ENCODE measurements around the gene SERGEF.

The SERGEF gene

DNA sequence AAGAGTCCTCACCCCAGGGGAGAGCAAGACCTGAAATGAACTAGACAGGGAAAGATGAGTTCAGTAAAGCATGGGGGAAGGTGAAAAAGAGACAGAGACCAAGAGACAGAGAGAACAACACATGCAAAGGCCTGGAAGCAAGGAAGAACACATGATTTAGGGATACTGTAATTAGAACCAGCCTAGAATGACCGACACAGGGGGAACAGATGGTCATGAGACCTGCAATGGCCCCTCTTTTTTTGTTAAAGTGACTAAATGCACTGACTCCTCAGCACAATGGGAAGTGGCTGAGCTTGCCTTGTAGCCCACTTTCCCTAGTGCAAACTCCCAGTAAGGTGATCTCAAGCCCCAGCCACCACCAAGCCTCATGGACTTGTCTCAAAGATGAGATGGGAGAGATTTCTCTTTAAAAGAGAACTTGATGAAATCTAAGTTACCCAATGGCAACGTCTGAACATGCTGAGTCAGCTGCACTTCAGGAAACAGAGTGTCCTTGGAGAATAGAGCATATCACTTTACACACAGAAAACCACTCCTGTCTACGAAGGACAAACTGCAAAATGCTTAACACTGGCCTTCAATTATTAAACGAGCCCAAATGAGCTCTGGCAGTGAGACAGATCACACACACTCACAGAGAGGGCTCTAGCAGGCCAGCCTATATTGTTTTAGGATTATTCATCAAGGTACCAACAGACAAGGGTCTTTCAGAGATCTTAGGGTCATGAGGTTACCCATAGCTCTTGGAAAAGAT lies 91.0 kb downstream of the SERGEF start:
- Histone ChIP-seq H3K9me2 (replicated peaks; ENCODE audit: insufficient read depth, low read length) (no peaks in the 10 kb centered on the region), H3K36me3 (ENCODE audit: low read length) (no peaks in the 10 kb centered on the region), H3K79me2 (ENCODE audit: insufficient read depth, low read length) (no peaks in the 10 kb centered on the region), H3K27ac (ENCODE audit: low read depth, low read length) (no peak overlapping the region), H2AFZ (ENCODE audit: low read depth, low read length, severe bottlenecking) (no peak overlapping the region), H3F3A (ENCODE audit: insufficient read depth) (no peaks in the 10 kb centered on the region), H4K20me1 (ENCODE audit: low read depth, low read length) (no peaks in the 10 kb centered on the region), H3K9ac (ENCODE audit: low read length) (no peak overlapping the region), H3K27me3 (ENCODE audit: low read length) (no peaks in the 10 kb centered on the region), H3K9me3 (ENCODE audit: insufficient read depth, low read length) (no peaks in the 10 kb centered on the region), H3K4me2 (ENCODE audit: low read depth, low read length, poor library complexity, severe bottlenecking) (no peak overlapping the region), H3K4me3 (ENCODE audit: insufficient read depth, low read length, poor library complexity, severe bottlenecking) (no peak overlapping the region)
- no peak for TF ChIP-seq CTCF (IDR thresholded peaks at IDR 0.05; ENCODE audit: insufficient read depth, low read length, poor library complexity, severe bottlenecking)
- no peak for TF ChIP-seq EZH2phosphoT487 (conservative IDR thresholded peaks at IDR 0.05; ENCODE audit: low read length)

DNA sequence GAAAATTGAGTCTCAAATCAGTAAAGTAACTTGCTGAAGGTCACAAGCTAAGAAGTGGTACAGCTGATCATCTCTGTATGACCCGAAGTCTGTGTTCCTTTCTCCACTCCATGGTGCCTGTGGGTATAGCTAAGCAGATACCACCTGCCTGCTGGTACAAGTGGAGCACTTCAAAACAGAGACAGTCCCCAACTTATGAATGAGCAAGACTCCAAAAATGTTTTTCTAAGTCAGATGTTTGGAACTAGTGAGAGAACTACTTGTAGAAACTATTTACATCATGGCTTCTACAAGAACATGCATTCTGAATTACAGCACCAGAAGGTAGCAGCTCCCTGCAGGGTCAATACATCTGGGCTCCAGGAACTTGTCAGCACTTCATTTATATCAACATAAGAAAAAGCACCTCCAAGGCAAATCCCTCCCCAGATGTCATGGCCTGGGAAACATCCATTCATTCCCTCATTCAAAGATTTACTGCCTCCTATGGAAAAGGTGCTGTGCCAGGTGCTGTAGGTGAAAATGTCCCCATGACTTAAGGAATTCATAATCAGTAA lies 94.7 kb downstream of the SERGEF start:
- Histone ChIP-seq H3F3A (ENCODE audit: insufficient read depth) (no peaks in the 10 kb centered on the region), H4K20me1 (ENCODE audit: low read depth, low read length) (no peaks in the 10 kb centered on the region), H3K79me2 (ENCODE audit: insufficient read depth, low read length) (no peaks in the 10 kb centered on the region), H3K9me2 (replicated peaks; ENCODE audit: insufficient read depth, low read length) (no peaks in the 10 kb centered on the region), H3K27me3 (ENCODE audit: low read length) (no peaks in the 10 kb centered on the region), H3K27ac (ENCODE audit: low read depth, low read length) (no peak overlapping the region), H2AFZ (ENCODE audit: low read depth, low read length, severe bottlenecking) (no peak overlapping the region), H3K36me3 (ENCODE audit: low read length) (no peaks in the 10 kb centered on the region), H3K4me3 (ENCODE audit: insufficient read depth, low read length, poor library complexity, severe bottlenecking) (no peak overlapping the region), H3K9me3 (ENCODE audit: insufficient read depth, low read length) (no peaks in the 10 kb centered on the region), H3K4me2 (ENCODE audit: low read depth, low read length, poor library complexity, severe bottlenecking) (no peak overlapping the region), H3K9ac (ENCODE audit: low read length) (no peak overlapping the region)
- TF ChIP-seq CTCF (IDR thresholded peaks at IDR 0.05; ENCODE audit: insufficient read depth, low read length, poor library complexity, severe bottlenecking) (no peak), EZH2phosphoT487 (conservative IDR thresholded peaks at IDR 0.05; ENCODE audit: low read length) (no peak)

DNA sequence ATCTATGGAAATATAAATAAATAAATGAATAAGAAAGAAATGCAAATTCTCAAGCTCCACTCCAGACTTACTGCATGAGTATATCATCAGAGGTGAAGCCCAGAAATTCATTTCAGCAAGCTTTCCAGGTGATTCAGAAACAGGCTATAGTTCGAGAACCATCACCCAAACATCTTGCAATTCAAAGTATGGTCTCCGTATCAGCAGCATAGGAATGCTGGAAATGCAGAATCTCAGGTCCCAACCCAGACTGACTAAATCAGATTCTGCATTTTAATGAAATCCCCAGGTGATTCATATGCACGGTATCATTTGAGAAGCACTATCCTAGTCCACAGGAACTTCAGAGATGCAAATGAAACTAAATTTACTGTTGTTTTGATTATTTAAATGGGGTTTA lies 95.3 kb downstream of the SERGEF start:
- no peaks in the 10 kb centered on the region for H3F3A ChIP-seq (ENCODE audit: insufficient read depth)
- H2AFZ ChIP-seq (ENCODE audit: low read depth, low read length, severe bottlenecking) = no peak overlapping the region
- H3K4me3 ChIP-seq (ENCODE audit: insufficient read depth, low read length, poor library complexity, severe bottlenecking) = no peak overlapping the region
- H3K27ac ChIP-seq (ENCODE audit: low read depth, low read length) = no peak overlapping the region
- no peaks in the 10 kb centered on the region for H3K79me2 ChIP-seq (ENCODE audit: insufficient read depth, low read length)
- no peaks in the 10 kb centered on the region for H3K36me3 ChIP-seq (ENCODE audit: low read length)
- H3K9me3 ChIP-seq (ENCODE audit: insufficient read depth, low read length) = no peaks in the 10 kb centered on the region
- no peak overlapping the region for H3K9ac ChIP-seq (ENCODE audit: low read length)
- TF ChIP-seq EZH2phosphoT487 (conservative IDR thresholded peaks at IDR 0.05; ENCODE audit: low read length) (no peak), CTCF (IDR thresholded peaks at IDR 0.05; ENCODE audit: insufficient read depth, low read length, poor library complexity, severe bottlenecking) (no peak)
- H3K27me3 ChIP-seq (ENCODE audit: low read length) = no peaks in the 10 kb centered on the region
- no peak overlapping the region for H3K4me2 ChIP-seq (ENCODE audit: low read depth, low read length, poor library complexity, severe bottlenecking)
- H3K9me2 ChIP-seq (replicated peaks; ENCODE audit: insufficient read depth, low read length) = no peaks in the 10 kb centered on the region
- no peaks in the 10 kb centered on the region for H4K20me1 ChIP-seq (ENCODE audit: low read depth, low read length)
